MM.1S (cell line): ENCODE data around the gene ARL15.

Experiments
- DNase-seq: peaks from one replicate; pipeline ENCODE4 v3.0.0-alpha.2; 2015
- H2AFZ ChIP-seq: fragments of 300-600 bp; sonication (generic); 2 replicates; pipeline ENCODE4 v1.6.0; 2016; ENCODE audit warnings: antibody characterized with exemption, low read length
- H3F3A ChIP-seq: fragments of 300-600 bp; sonication (generic); 2 replicates; pipeline ENCODE4 v1.6.1; 2016; ENCODE audit warnings: mild to moderate bottlenecking, antibody characterized with exemption, low read length, moderate library complexity, mixed read lengths; ENCODE audit not compliant: insufficient read depth
- H3K27ac ChIP-seq: fragments of 300-600 bp; sonication (generic); 2 replicates; pipeline ENCODE4 v1.5.1; 2016; ENCODE audit warnings: mild to moderate bottlenecking, low read length
- H3K27me3 ChIP-seq: fragments of 300-600 bp; sonication (generic); replicated peaks from 2 replicates; pipeline ENCODE4 v1.6.0; 2016; ENCODE audit warnings: low read length; ENCODE audit not compliant: insufficient read depth
- H3K36me3 ChIP-seq: fragments of 300-600 bp; sonication (generic); replicated peaks from 2 replicates; pipeline ENCODE4 v1.6.1; 2016; ENCODE audit warnings: mild to moderate bottlenecking, low read length, mixed read lengths; ENCODE audit not compliant: insufficient read depth
- H3K4me1 ChIP-seq: fragments of 300-600 bp; sonication (generic); 2 replicates; pipeline ENCODE4 v1.6.1; 2016; ENCODE audit warnings: low read length, mixed read lengths
- H3K4me2 ChIP-seq: fragments of 300-600 bp; sonication (generic); 2 replicates; pipeline ENCODE4 v1.6.0; 2016; ENCODE audit warnings: low read depth, low read length
- H3K4me3 ChIP-seq: fragments of 300-600 bp; sonication (generic); 2 replicates; pipeline ENCODE4 v1.5.1; 2016; ENCODE audit warnings: low read length, mixed read lengths
- H3K79me2 ChIP-seq: fragments of 300-600 bp; sonication (generic); 2 replicates; pipeline ENCODE4 v1.6.1; 2016; ENCODE audit warnings: mixed run types, low read length, mixed read lengths
- H3K9ac ChIP-seq: fragments of 300-600 bp; sonication (generic); 2 replicates; pipeline ENCODE4 v1.6.1; 2016; ENCODE audit warnings: low read length, mixed read lengths
- H3K9me2 ChIP-seq: fragments of 300-600 bp; sonication (generic); replicated peaks from 2 replicates; pipeline ENCODE4 v1.6.1; 2016; ENCODE audit warnings: mild to moderate bottlenecking, low read length, mixed read lengths; ENCODE audit not compliant: insufficient read depth
- H3K9me3 ChIP-seq: fragments of 300-600 bp; sonication (generic); replicated peaks from 2 replicates; pipeline ENCODE4 v1.6.1; 2016; ENCODE audit warnings: mild to moderate bottlenecking, low read length, mixed read lengths; ENCODE audit not compliant: insufficient read depth
- H4K20me1 ChIP-seq: fragments of 300-600 bp; sonication (generic); 2 replicates; pipeline ENCODE4 v1.6.1; 2016; ENCODE audit warnings: mild to moderate bottlenecking, low read length, moderate library complexity, mixed read lengths; ENCODE audit not compliant: insufficient read depth
- EZH2 ChIP-seq: fragments of 300-600 bp; sonication (generic); optimal IDR thresholded peaks from 2 replicates; pipeline ENCODE3; 2017; ENCODE audit warnings: low read depth, mild to moderate bottlenecking, antibody characterized with exemption, low read length, mixed read lengths
- EZH2phosphoT487 ChIP-seq: fragments of 300-600 bp; sonication (generic); IDR thresholded peaks from 2 replicates; pipeline ENCODE4 v1.6.1; 2018; ENCODE audit warnings: antibody characterized with exemption, low read length
- TF ChIP-seq, protein P1 (sequence below): fragments of 300-600 bp; sonication (generic); IDR thresholded peaks from 2 replicates; pipeline ENCODE4 v1.5.1; 2016; ENCODE audit warnings: antibody characterized with exemption, low read length, mixed read lengths

Gene ARL15

GRCh38 chr5:54083851-54084250 is 226.5 kb downstream of the ARL15 start:
- H3K4me3 ChIP-seq: no peak overlapping the region
- H3K9me2 ChIP-seq: no peaks in the 10 kb centered on the region
- H3F3A ChIP-seq: no peaks in the 10 kb centered on the region
- no peak for DNase-seq
- H3K36me3 ChIP-seq: no peaks in the 10 kb centered on the region
- H3K27me3 ChIP-seq: no peaks in the 10 kb centered on the region
- H3K79me2 ChIP-seq: no peaks in the 10 kb centered on the region
- H3K4me2 ChIP-seq: no peak overlapping the region
- TF ChIP-seq, protein P1, sequence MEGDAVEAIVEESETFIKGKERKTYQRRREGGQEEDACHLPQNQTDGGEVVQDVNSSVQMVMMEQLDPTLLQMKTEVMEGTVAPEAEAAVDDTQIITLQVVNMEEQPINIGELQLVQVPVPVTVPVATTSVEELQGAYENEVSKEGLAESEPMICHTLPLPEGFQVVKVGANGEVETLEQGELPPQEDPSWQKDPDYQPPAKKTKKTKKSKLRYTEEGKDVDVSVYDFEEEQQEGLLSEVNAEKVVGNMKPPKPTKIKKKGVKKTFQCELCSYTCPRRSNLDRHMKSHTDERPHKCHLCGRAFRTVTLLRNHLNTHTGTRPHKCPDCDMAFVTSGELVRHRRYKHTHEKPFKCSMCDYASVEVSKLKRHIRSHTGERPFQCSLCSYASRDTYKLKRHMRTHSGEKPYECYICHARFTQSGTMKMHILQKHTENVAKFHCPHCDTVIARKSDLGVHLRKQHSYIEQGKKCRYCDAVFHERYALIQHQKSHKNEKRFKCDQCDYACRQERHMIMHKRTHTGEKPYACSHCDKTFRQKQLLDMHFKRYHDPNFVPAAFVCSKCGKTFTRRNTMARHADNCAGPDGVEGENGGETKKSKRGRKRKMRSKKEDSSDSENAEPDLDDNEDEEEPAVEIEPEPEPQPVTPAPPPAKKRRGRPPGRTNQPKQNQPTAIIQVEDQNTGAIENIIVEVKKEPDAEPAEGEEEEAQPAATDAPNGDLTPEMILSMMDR: no peak
- no peak for TF ChIP-seq EZH2
- TF ChIP-seq EZH2phosphoT487: no peak
- no peaks in the 10 kb centered on the region for H3K4me1 ChIP-seq
- no peaks in the 10 kb centered on the region for H3K9me3 ChIP-seq
- no peak overlapping the region for H3K9ac ChIP-seq
- no peak overlapping the region for H2AFZ ChIP-seq
- H3K27ac ChIP-seq: no peak overlapping the region
- no peaks in the 10 kb centered on the region for H4K20me1 ChIP-seq

DNA sequence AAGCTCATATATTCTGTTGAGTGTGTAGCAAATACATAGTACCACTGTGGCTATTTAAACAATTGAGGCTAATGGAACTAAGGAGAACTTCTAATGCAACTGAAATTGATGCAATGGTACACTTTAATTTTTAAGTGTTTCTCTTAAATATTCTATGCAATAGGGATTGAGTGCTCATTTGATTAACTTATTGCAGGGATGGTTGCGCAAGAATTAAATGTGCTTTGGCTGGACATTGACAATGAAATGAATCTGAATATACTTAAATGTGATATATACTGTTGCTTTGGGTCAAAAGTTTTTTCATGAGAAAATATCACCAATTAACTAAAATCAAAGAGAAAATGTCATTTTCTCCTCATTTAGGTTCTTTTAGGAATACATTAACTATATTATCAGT is 227.1 kb downstream of the ARL15 start:
- H3K9ac ChIP-seq: no peak overlapping the region
- H3K27ac ChIP-seq: no peak overlapping the region
- H3F3A ChIP-seq: no peaks in the 10 kb centered on the region
- no peak overlapping the region for H3K4me3 ChIP-seq
- H2AFZ ChIP-seq: no peak overlapping the region
- TF ChIP-seq EZH2 (no peak), EZH2phosphoT487 (no peak)
- TF ChIP-seq, protein P1: no peak
- H3K9me2 ChIP-seq: no peaks in the 10 kb centered on the region
- H3K27me3 ChIP-seq: no peaks in the 10 kb centered on the region
- no peaks in the 10 kb centered on the region for H3K9me3 ChIP-seq
- no peak for DNase-seq
- no peaks in the 10 kb centered on the region for H3K36me3 ChIP-seq
- H4K20me1 ChIP-seq: no peaks in the 10 kb centered on the region
- H3K4me2 ChIP-seq: no peak overlapping the region
- H3K79me2 ChIP-seq: no peaks in the 10 kb centered on the region
- H3K4me1 ChIP-seq: no peaks in the 10 kb centered on the region

- no peak for DNase-seq
- Histone ChIP-seq H3K9me3 (no peaks in the 10 kb centered on the region), H3K27ac (no peak overlapping the region), H3K4me2 (no peak overlapping the region), H3K36me3 (no peaks in the 10 kb centered on the region), H3K4me1 (no peaks in the 10 kb centered on the region), H3K9me2 (no peaks in the 10 kb centered on the region), H3K27me3 (no peaks in the 10 kb centered on the region), H3K9ac (no peak overlapping the region), H3F3A (no peaks in the 10 kb centered on the region), H4K20me1 (no peaks in the 10 kb centered on the region), H3K79me2 (no peaks in the 10 kb centered on the region), H3K4me3 (no peak overlapping the region), H2AFZ (no peak overlapping the region)
- TF ChIP-seq EZH2phosphoT487: no peak
- TF ChIP-seq EZH2: no peak
These were observed 229.0 kb downstream of the ARL15 start for GRCh38 chr5:54081415-54081814.

DNA sequence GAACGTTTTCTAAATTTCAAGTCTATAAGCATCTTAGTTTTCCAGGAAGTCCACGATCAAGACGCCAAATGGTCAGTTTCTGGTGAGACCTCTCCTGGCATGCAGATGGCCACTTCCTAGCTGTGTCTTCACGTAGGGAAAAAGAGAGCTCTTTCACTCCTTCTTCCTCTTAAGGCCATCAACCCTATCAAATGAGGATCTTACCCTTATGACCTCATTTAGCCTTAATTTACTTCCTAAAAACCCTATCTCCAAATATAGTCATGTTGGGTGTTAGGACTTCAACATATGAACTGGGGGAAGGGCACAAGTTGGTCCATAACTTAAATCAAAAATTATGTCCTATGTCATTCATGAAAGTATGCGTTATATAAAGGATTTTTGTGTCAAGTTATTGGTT is 229.5 kb downstream of the ARL15 start:
- TF ChIP-seq, protein P1: no peak
- TF ChIP-seq EZH2phosphoT487 (no peak), EZH2 (no peak)
- no peaks in the 10 kb centered on the region for H3K27me3 ChIP-seq
- H3K9ac ChIP-seq: no peak overlapping the region
- no peak overlapping the region for H3K27ac ChIP-seq
- H2AFZ ChIP-seq: no peak overlapping the region
- H3K9me2 ChIP-seq: no peaks in the 10 kb centered on the region
- H4K20me1 ChIP-seq: no peaks in the 10 kb centered on the region
- no peaks in the 10 kb centered on the region for H3K9me3 ChIP-seq
- H3F3A ChIP-seq: no peaks in the 10 kb centered on the region
- no peak overlapping the region for H3K4me2 ChIP-seq
- no peaks in the 10 kb centered on the region for H3K36me3 ChIP-seq
- H3K79me2 ChIP-seq: no peaks in the 10 kb centered on the region
- DNase-seq: no peak
- no peaks in the 10 kb centered on the region for H3K4me1 ChIP-seq
- no peak overlapping the region for H3K4me3 ChIP-seq
